ENCODE results near the gene EVC2. TPM values are rescaled to one million over a fixed set of nuclear protein-coding genes. Genes with fewer than 3 reads are reported as not detected.

Gene EVC2
- total and polyA plus RNA-seq, 9 of the 15 experiments (the other 6 are each of a cell fraction or from before 2014, with no cell fraction given), result 0.03 to 0.55 (median 0.38) TPM; not detected in 1

DNA sequence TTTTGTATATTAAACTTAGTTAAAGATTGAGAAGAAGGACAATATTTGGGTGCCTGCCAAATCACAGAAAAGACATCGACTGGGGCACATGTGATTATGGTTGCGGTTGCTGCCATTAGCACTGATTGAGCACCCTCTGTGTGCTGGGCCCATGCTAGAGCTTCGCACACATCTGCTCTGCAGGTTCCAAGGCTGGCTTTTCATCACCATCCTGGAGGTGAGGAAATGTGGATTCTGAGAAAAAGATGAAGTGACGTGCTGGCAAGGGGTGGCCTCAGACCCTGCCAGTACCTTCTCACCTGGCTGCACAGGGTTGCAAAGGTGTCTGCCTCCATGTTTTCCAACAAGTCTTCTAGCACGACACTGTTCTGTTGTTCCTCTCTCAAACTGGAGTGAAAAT, 134.0 kb downstream of the EVC2 start:
- CTCF ChIA-PET (ENCODE audit: low intra/inter-chr PET ratio), result no interaction called here
- no peak for ATAC-seq
- no peaks in the 10 kb centered on the region for H3K9me3 ChIP-seq (replicated peaks; ENCODE audit: control insufficient read depth, insufficient read depth, low read depth, low read length)
- WGBS (ENCODE audit: insufficient coverage, low coverage, missing lambda C conversion rate), result 10% methylated on average over 5 of the region's 5 CpGs
- H3K4me1 ChIP-seq (replicated peaks in 1 of 2; ENCODE audit: control insufficient read depth in 2 of 2, insufficient read depth in 2 of 2, low read length in 2 of 2), result no peaks in the 10 kb centered on the region
- DNase-seq (ENCODE audit: extremely low read depth in 1 of 4, low spot score in 3 of 4), result no peak
- no peak overlapping the region for H3K9ac ChIP-seq (ENCODE audit: insufficient read depth in 1 of 2, low read depth in 2 of 2, low read length in 2 of 2)
- POLR2A ChIA-PET, result no interaction called here
- H3K36me3 ChIP-seq (ENCODE audit: control insufficient read depth, insufficient read depth, low read length), result no peaks in the 10 kb centered on the region
- in situ Hi-C loops (cut with MboI) (no loop called here), intact Hi-C loops (cut with micrococcal nuclease) (no loop called here)
- no peak overlapping the region for H3K4me3 ChIP-seq
- H3K9me1 ChIP-seq (ENCODE audit: control insufficient read depth, insufficient read depth, low read length), result no peaks in the 10 kb centered on the region
- H4K20me1 ChIP-seq (replicated peaks; ENCODE audit: control insufficient read depth, insufficient read depth, low read length), result no peaks in the 10 kb centered on the region; the same call in 1 of the 2 replicates
- no peak for TF ChIP-seq YBX1 (IDR thresholded peaks at IDR 0.05)
- no peak for TF ChIP-seq NFE2L1 (tag; IDR thresholded peaks at IDR 0.05; ENCODE audit: borderline replicate concordance, low read depth)
- H3K27ac ChIP-seq (ENCODE audit: extremely low read depth, low read depth, low read length), result no peak overlapping the region
- no peak overlapping the region for H3K4me2 ChIP-seq (ENCODE audit: insufficient read depth, low read length)
- no TSS peak for BruUV-seq (replicated peaks)
- H3K27me3 ChIP-seq (ENCODE audit: control insufficient read depth in 2 of 2, insufficient read depth in 2 of 2, low read length in 2 of 2), result peaks cover 0 to 4% of the 10 kb centered on the region in 2 experiments; a peak in 1 of 5 replicates
- no peak for FAIRE-seq
- H3K79me2 ChIP-seq (ENCODE audit: control insufficient read depth, insufficient read depth, low read length), result no peaks in the 10 kb centered on the region
- H2AFZ ChIP-seq (ENCODE audit: low read depth, low read length), result no peak overlapping the region

DNA sequence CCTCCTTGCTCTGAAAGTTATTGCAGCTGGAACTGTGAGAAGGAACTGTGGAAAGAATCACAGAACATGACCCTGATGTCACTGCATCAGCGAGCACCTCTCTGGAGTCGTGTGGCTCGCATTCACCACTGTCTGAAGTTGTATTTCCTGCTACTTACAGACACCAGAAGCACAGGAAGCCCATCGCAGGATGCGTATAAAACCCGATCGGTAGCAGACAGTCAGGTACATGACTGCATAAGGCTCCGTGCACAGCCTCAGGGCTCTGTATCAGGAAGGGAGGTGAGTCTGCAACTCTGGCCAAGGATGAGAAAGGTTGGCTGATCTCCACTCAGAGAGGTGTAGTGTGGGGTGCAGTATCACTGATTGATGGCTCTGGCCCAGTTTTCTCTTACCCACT, 134.4 kb downstream of the EVC2 start:
- Histone ChIP-seq H3K36me3 (ENCODE audit: control insufficient read depth, insufficient read depth, low read length) (no peaks in the 10 kb centered on the region), H3K9me1 (ENCODE audit: control insufficient read depth, insufficient read depth, low read length) (no peaks in the 10 kb centered on the region), H3K4me1 (replicated peaks in 1 of 2; ENCODE audit: control insufficient read depth in 2 of 2, insufficient read depth in 2 of 2, low read length in 2 of 2) (no peaks in the 10 kb centered on the region), H3K27me3 (ENCODE audit: control insufficient read depth in 2 of 2, insufficient read depth in 2 of 2, low read length in 2 of 2) (peaks cover 0 to 4% of the 10 kb centered on the region in 2 experiments; a peak in 1 of 5 replicates), H3K27ac (ENCODE audit: extremely low read depth, low read depth, low read length) (no peak overlapping the region), H3K9ac (ENCODE audit: insufficient read depth in 1 of 2, low read depth in 2 of 2, low read length in 2 of 2) (no peak overlapping the region), H3K9me3 (replicated peaks; ENCODE audit: control insufficient read depth, insufficient read depth, low read depth, low read length) (no peaks in the 10 kb centered on the region), H3K4me2 (ENCODE audit: insufficient read depth, low read length) (no peak overlapping the region), H4K20me1 (replicated peaks; ENCODE audit: control insufficient read depth, insufficient read depth, low read length) (no peaks in the 10 kb centered on the region; the same call in 1 of the 2 replicates), H2AFZ (ENCODE audit: low read depth, low read length) (no peak overlapping the region), H3K4me3 (no peak overlapping the region), H3K79me2 (ENCODE audit: control insufficient read depth, insufficient read depth, low read length) (no peaks in the 10 kb centered on the region)
- no peak for FAIRE-seq
- ATAC-seq, result no peak
- in situ Hi-C loops (cut with MboI) (no loop called here), intact Hi-C loops (cut with micrococcal nuclease) (no loop called here)
- BruUV-seq (replicated peaks), result no TSS peak
- ChIA-PET CTCF (ENCODE audit: low intra/inter-chr PET ratio) (no interaction called here), POLR2A (interaction anchor here (0.7 kb wide), 1 partner anchor 137 kb away, joined by 3 read pairs; no protein-coding TSS in a partner anchor)
- no peak for DNase-seq (ENCODE audit: extremely low read depth in 1 of 4, low spot score in 3 of 4)
- WGBS (ENCODE audit: insufficient coverage, low coverage, missing lambda C conversion rate), result 7% methylated on average over 8 of the region's 8 CpGs
- no peak for TF ChIP-seq CREBBP (IDR thresholded peaks at IDR 0.05; ENCODE audit: low read depth, low read length)
- no peak for TF ChIP-seq ERF (CRISPR knock-in tag; IDR thresholded peaks at IDR 0.05)
- TF ChIP-seq, protein P1, sequence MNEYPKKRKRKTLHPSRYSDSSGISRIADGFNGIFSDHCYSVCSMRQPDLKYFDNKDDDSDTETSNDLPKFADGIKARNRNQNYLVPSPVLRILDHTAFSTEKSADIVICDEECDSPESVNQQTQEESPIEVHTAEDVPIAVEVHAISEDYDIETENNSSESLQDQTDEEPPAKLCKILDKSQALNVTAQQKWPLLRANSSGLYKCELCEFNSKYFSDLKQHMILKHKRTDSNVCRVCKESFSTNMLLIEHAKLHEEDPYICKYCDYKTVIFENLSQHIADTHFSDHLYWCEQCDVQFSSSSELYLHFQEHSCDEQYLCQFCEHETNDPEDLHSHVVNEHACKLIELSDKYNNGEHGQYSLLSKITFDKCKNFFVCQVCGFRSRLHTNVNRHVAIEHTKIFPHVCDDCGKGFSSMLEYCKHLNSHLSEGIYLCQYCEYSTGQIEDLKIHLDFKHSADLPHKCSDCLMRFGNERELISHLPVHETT (CRISPR knock-in tag; conservative IDR thresholded peaks at IDR 0.05 in 1 of 2, IDR thresholded peaks at IDR 0.05 in 1 of 2), result no peak
- TF ChIP-seq ZNF232 (CRISPR knock-in tag; IDR thresholded peaks at IDR 0.05), result no peak
- no peak for TF ChIP-seq EWSR1 (IDR thresholded peaks at IDR 0.05; ENCODE audit: borderline replicate concordance, low read depth, partially characterized antibody)
- TF ChIP-seq, protein P2, sequence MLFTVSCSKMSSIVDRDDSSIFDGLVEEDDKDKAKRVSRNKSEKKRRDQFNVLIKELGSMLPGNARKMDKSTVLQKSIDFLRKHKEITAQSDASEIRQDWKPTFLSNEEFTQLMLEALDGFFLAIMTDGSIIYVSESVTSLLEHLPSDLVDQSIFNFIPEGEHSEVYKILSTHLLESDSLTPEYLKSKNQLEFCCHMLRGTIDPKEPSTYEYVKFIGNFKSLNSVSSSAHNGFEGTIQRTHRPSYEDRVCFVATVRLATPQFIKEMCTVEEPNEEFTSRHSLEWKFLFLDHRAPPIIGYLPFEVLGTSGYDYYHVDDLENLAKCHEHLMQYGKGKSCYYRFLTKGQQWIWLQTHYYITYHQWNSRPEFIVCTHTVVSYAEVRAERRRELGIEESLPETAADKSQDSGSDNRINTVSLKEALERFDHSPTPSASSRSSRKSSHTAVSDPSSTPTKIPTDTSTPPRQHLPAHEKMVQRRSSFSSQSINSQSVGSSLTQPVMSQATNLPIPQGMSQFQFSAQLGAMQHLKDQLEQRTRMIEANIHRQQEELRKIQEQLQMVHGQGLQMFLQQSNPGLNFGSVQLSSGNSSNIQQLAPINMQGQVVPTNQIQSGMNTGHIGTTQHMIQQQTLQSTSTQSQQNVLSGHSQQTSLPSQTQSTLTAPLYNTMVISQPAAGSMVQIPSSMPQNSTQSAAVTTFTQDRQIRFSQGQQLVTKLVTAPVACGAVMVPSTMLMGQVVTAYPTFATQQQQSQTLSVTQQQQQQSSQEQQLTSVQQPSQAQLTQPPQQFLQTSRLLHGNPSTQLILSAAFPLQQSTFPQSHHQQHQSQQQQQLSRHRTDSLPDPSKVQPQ (CRISPR knock-in tag; IDR thresholded peaks at IDR 0.05; ENCODE audit: borderline replicate concordance), result no peak
- no peak for TF ChIP-seq NFYB (IDR thresholded peaks at IDR 0.05; ENCODE audit: extremely low read depth, insufficient read length)
